Stomach (tissue), 9 donors: ENCODE results near the gene TM4SF18. TPM values are rescaled to one million over a fixed set of nuclear protein-coding genes. Genes with fewer than 3 reads are reported as not detected.
A peak's percentile ranks its signal among the peaks of the same experiment; 100 is the strongest.

Source experiments
- DNase-seq, 2 donors: peaks; one replicate each; pipeline versions ENCODE4 v3.0.0 to v3.0.0-alpha.2; 2013 to 2019
- H3K27ac ChIP-seq, 5 donors: fragments of 200-600 bp in 4 of 5; sonication (generic) in 4 of 5; one replicate each; pipeline ENCODE4 v1.5.1; 2013 to 2019; ENCODE audit warnings: mild to moderate bottlenecking in 1 of 5, moderate library complexity in 1 of 5
- H3K27me3 ChIP-seq, 3 donors: fragments of 200-600 bp; sonication (generic); one replicate each; pipeline ENCODE4 v1.5.1; 2017 to 2019; ENCODE audit warnings: mixed run types in 1 of 3
- H3K36me3 ChIP-seq, 4 donors: fragments of 200-600 bp; sonication (generic); 1 replicate in 3 of 4; 2 replicates in 1 of 4; pipeline ENCODE4 v1.5.1; 2016 to 2019
- H3K4me1 ChIP-seq, 4 donors: fragments of 200-600 bp; sonication (generic); one replicate each; pipeline ENCODE4 v1.5.1; 2016 to 2019
- H3K4me3 ChIP-seq, 4 donors: fragments of 200-600 bp; sonication (generic) in 3 of 4; one replicate each; pipeline ENCODE4 v1.5.1; 2016 to 2019; ENCODE audit warnings: mild to moderate bottlenecking in 1 of 4
- H3K9me3 ChIP-seq, 4 donors: fragments of 200-600 bp; sonication (generic); one replicate each; pipeline ENCODE4 v1.5.1; 2016 to 2019
- CTCF ChIP-seq, 7 experiments: fragments of 450-650 bp in 4 of 7; fragments of 200-600 bp in 3 of 7; sonication (generic) in 3 of 7; IDR thresholded peaks; one replicate each; pipeline ENCODE4 v1.5.1; 2016 to 2019; ENCODE audit warnings: antibody characterized with exemption in 7 of 7, control low read depth in 2 of 7, mild to moderate bottlenecking in 1 of 7
- EP300 ChIP-seq: sonication (generic); formaldehyde crosslinking; IDR thresholded peaks from one replicate; pipeline ENCODE4 v1.6.1; 2017; ENCODE audit warnings: antibody characterized with exemption
- POLR2A ChIP-seq, 4 donors: fragments of 450-650 bp; IDR thresholded peaks; one replicate each; pipeline ENCODE4 v1.6.1; 2016; ENCODE audit warnings: antibody characterized with exemption in 4 of 4, control low read depth in 2 of 4, mild to moderate bottlenecking in 1 of 4, moderate library complexity in 1 of 4
- POLR2AphosphoS5 ChIP-seq, 3 donors: sonication (generic); formaldehyde crosslinking; IDR thresholded peaks; one replicate each; pipeline ENCODE4 v1.6.1; 2016; ENCODE audit warnings: antibody characterized with exemption in 3 of 3
- WGBS, 5 donors: extraction: QIAGEN DNeasy Blood & Tissue Kit in 3 of 5; methylation state at CpG; one replicate each; pipeline versions ENCODE4 v1.1.5 to v1.1.7; 2013 to 2018; 5-methylcytosine and 5-hydroxymethylcytosine counted together
- intact Hi-C: fragments of 100-400 bp; cut with DNase I; formaldehyde crosslinking; loops from one replicate; pipeline ENCODE4 v1.15.1; 2023; ENCODE audit warnings: low total_unique reads
- polyA plus RNA-seq, 3 donors: library from polyadenylated mRNA; stranded (reverse); fragments of 200-250 nt; gene quantifications; one replicate each; pipeline ENCODE4 v1.2.3, GENCODE V29; 2013
- total RNA-seq, 5 donors: library from RNA; depleted of rRNA; stranded (reverse); fragments of >200 nt; gene quantifications; one replicate each; pipeline versions ENCODE4 v1.1.0 to v1.2.3, GENCODE V29; 2014 to 2016
- donor health status: healthy with polysubstance abuse.
- donor health status: Bipolar disorder and iron deficiency.
- donor health status: healthy.

Gene TM4SF18
- total and polyA plus RNA-seq, 8 donors, result 0.45 to 26.1 (median 1.8) TPM; not detected in 1

DNA sequence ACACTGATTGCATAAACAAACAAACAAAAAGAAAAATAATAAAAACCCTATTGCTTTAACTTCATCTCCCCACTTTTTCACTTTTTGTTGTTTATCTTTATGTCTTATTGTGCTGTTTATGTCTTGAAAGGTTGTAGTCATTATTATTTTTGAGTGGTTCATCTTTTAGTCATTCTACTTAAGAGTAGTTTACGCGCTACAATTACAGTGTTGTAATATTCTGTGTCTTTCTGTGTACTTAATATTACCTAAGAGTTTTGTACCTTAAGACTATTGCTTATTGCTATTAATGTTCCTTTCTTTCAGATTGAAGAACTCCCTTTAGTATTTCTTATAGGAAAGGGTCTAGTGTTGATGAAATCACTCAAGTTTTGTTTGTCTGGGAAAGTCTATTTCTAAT lies 28.1 kb downstream of the TM4SF18 start:
- TF ChIP-seq POLR2AphosphoS5 (IDR thresholded peaks at IDR 0.05), result no peak
- TF ChIP-seq EP300, result no peak
- no peak for TF ChIP-seq POLR2A (IDR thresholded peaks at IDR 0.05)
- no peak for TF ChIP-seq CTCF (IDR thresholded peaks at IDR 0.05)
- intact Hi-C loops, result no loop called here
- WGBS, 5 donors, result 96 to 99% (median 99%) methylated on average over 2 of the region's 2 CpGs

DNA sequence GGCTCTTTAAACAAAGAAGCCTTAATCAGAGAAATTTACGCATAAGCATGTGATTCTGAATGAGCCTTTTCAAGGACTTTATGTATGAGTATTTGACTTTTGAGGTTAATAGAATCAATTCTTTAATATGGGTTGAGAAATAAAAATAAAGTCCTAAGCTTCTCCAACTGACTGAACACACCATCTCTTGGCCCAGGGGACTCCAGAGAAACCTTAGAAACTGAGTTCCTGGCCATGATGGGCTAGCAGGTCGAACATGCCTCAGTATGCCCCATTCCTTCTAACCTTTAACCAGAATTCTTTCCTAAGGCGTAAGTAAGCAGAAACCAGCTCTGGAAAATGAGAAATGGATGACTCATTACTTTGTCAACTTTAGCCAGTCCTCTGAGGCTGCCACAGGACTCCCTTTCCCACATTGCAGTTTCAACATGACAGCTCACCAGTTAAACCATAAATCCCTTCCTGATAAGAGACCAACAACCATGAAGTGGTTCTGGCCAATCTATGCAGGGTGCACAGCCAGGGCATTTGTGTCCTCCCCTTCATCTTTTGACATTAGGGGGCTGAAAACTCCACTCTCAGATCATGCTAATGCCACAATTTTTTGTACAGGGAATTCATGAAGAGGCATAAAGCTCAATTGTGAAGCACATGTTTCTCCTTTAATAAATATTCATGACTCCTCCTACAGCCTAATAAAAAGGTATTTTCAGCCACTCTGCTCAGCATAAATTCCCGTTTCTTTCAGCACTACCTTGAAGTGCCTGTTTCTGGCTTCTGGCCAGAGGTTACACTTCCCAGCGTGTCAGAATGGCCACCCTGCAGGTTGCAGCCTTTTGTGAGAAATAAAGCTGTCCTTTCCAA lies 33.3 kb downstream of the TM4SF18 start:
- TF ChIP-seq POLR2AphosphoS5 (IDR thresholded peaks at IDR 0.05) (peak in 2 of 3 donors; percentile 77 to 90), EP300 (no peak)
- H3K4me3 ChIP-seq, result no peak overlapping the region
- no peaks in the 10 kb centered on the region for H3K9me3 ChIP-seq
- peak overlapping the region; percentile 57 to 87 (median 74) for H3K27ac ChIP-seq
- peak; percentile 53 to 89 for DNase-seq
- WGBS, 5 donors, result 19 to 22% (median 21%) methylated on average over 5 of the region's 5 CpGs
- H3K27me3 ChIP-seq, result no peaks in the 10 kb centered on the region
- peaks cover 11 to 33% (median 20%) of the 10 kb centered on the region in 4 donors for H3K4me1 ChIP-seq
- H3K36me3 ChIP-seq, result no peaks in the 10 kb centered on the region
- intact Hi-C loops, result no loop called here

More for the DNA sequence above, 28.1 kb downstream of the TM4SF18 start:
- Histone ChIP-seq H3K9me3 (no peaks in the 10 kb centered on the region), H3K36me3 (no peaks in the 10 kb centered on the region), H3K4me3 (no peak overlapping the region), H3K27ac (no peak overlapping the region), H3K27me3 (no peaks in the 10 kb centered on the region), H3K4me1 (peaks cover 4 to 14% (median 5%) of the 10 kb centered on the region in 4 donors)
- DNase-seq, result no peak

DNA sequence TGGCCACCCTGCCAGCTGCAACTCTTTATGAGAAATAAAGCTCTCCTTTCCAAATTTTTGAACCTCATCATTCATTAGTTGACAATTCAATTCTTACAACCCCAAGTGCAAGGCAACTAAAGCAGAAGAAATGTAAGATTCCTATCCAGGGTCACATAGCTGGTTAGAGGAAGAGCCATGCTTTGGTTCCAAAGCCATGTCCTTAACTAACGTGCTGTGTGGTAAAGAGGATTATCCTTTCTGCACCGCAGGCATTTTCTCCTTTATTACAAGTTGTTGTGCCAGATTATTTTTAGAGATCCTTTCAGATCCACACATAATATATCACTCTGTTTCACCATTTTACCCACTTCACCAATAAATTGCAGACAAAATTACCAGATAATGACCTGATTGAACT lies 36.5 kb downstream of the TM4SF18 start:
- H3K27me3 ChIP-seq, result no peaks in the 10 kb centered on the region

DNA sequence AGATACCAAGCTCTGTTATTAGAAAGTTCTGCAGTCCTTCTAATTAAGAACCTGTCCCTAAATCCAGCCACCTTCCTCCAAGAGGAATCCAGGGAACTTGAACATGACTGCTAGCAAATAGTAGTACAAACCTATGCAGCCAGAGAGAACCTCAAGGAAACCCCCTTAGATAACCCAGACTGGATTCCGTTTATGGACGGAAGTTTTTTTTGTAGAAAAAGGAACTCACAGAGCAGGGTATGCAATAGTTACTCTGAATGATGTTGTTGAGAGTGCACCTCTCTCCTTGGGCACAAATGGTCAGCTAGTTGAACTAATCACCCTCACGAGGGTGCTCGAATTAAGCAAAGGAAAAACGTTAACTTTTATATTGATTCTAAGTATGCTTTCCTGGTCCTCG lies 40.8 kb downstream of the TM4SF18 start:
- 69 to 81% (median 79%) methylated on average over 6 of the region's 6 CpGs for WGBS, 5 donors
- TF ChIP-seq CTCF (IDR thresholded peaks at IDR 0.05) (no peak), POLR2AphosphoS5 (IDR thresholded peaks at IDR 0.05) (no peak), POLR2A (IDR thresholded peaks at IDR 0.05) (no peak), EP300 (no peak)
- H3K27me3 ChIP-seq, result no peaks in the 10 kb centered on the region
- DNase-seq, result no peak
- H3K4me1 ChIP-seq, result peaks cover 0 to 1% (median 0%) of the 10 kb centered on the region in 4 donors
- no peaks in the 10 kb centered on the region for H3K9me3 ChIP-seq
- H3K27ac ChIP-seq, result no peak overlapping the region
- intact Hi-C loops, result no loop called here
- no peaks in the 10 kb centered on the region for H3K36me3 ChIP-seq
- H3K4me3 ChIP-seq, result no peak overlapping the region

More for the DNA sequence above, 36.5 kb downstream of the TM4SF18 start:
- no peaks in the 10 kb centered on the region for H3K36me3 ChIP-seq
- DNase-seq, result no peak
- H3K4me1 ChIP-seq, result peaks cover 11 to 33% (median 20%) of the 10 kb centered on the region in 4 donors
- WGBS, 5 donors, result 78 to 95% (median 90%) methylated on average over 2 of the region's 2 CpGs
- TF ChIP-seq POLR2AphosphoS5 (IDR thresholded peaks at IDR 0.05) (no peak), CTCF (IDR thresholded peaks at IDR 0.05) (no peak), EP300 (no peak), POLR2A (IDR thresholded peaks at IDR 0.05) (no peak)
- intact Hi-C loops, result no loop called here
- H3K4me3 ChIP-seq, result no peak overlapping the region
- H3K27ac ChIP-seq, result no peak overlapping the region
- H3K9me3 ChIP-seq, result no peaks in the 10 kb centered on the region

DNA sequence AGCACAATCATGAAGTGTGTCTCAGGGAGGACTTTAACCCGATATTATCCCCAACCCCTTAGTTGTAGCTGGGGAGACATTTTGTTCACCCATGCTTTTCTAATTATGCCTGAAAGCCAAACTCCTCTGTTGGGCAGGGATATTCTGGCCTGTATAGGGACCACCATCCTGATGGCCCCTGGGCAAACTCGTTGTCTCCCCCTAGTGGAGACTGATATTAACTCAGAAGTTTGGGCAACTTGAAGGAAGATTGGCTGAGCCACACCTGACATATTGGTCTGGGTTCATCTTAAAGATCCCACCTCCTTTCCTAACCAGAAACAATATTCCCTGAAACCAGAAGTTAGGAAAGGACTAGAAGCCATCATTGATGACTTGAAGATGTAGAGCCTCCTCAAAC lies 42.3 kb downstream of the TM4SF18 start:
- no peak for TF ChIP-seq EP300
- TF ChIP-seq CTCF (IDR thresholded peaks at IDR 0.05), result peak in 2 of 7 experiments; percentile 11 to 16
- WGBS, 5 donors, result 61 to 71% (median 70%) methylated on average over 2 of the region's 2 CpGs
- intact Hi-C loops, result no loop called here

More for the DNA sequence above, 42.3 kb downstream of the TM4SF18 start:
- Histone ChIP-seq H3K27ac (no peak overlapping the region), H3K9me3 (no peaks in the 10 kb centered on the region), H3K4me3 (no peak overlapping the region), H3K27me3 (no peaks in the 10 kb centered on the region), H3K36me3 (no peaks in the 10 kb centered on the region), H3K4me1 (no peaks in the 10 kb centered on the region)
- no peak for DNase-seq
